ENCODE data around the gene SMC1B.

DNA sequence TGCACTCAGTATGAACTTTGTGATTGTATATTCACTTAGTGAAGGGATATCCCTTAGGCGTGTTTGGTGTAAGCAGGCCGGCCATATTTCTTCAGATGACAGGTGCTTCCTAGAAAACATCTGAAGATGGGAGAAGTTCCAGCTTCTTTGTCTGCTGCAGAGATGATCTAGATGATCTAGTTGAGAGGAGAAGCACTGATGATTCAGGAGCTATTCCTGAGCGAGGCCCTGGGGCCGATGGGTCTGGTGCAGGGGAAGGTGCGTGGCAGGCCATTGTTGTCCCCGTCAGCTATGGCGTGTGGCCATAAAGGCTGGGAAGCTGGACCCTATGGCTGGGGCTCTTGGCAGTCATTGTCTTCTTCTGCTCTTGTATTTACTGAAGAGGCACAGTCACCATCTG lies 89.7 kb downstream of the SMC1B start:
- TF ChIP-seq, protein P1, sequence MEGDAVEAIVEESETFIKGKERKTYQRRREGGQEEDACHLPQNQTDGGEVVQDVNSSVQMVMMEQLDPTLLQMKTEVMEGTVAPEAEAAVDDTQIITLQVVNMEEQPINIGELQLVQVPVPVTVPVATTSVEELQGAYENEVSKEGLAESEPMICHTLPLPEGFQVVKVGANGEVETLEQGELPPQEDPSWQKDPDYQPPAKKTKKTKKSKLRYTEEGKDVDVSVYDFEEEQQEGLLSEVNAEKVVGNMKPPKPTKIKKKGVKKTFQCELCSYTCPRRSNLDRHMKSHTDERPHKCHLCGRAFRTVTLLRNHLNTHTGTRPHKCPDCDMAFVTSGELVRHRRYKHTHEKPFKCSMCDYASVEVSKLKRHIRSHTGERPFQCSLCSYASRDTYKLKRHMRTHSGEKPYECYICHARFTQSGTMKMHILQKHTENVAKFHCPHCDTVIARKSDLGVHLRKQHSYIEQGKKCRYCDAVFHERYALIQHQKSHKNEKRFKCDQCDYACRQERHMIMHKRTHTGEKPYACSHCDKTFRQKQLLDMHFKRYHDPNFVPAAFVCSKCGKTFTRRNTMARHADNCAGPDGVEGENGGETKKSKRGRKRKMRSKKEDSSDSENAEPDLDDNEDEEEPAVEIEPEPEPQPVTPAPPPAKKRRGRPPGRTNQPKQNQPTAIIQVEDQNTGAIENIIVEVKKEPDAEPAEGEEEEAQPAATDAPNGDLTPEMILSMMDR (IDR thresholded peaks at IDR 0.05) = no peak
- TF ChIP-seq EZH2 (IDR thresholded peaks at IDR 0.05) (no peak), EZH2phosphoT487 (IDR thresholded peaks at IDR 0.05) (no peak)

Data from neural progenitor cell (in vitro differentiated cells).